Adrenal gland (tissue), 5 donors: ENCODE results near the gene NHERF1.

ENCODE experiments used
- POLR2A ChIP-seq, 2 donors: fragments of 450-650 bp; IDR thresholded peaks; one replicate each; pipeline ENCODE4 v1.6.1; 2017; ENCODE audit warnings: antibody characterized with exemption in 2 of 2, mild to moderate bottlenecking in 2 of 2, moderate library complexity in 1 of 2
- TF ChIP-seq, protein P1 (sequence below), 6 experiments: fragments of 450-650 bp in 4 of 6; fragments of 200-600 bp in 2 of 6; sonication (generic) in 1 of 6; IDR thresholded peaks; 1 replicate in 5 of 6; 2 replicates in 1 of 6; pipeline versions ENCODE4 v1.5.1 to v1.8.0; 2016 to 2021; ENCODE audit warnings: antibody characterized with exemption in 6 of 6, mild to moderate bottlenecking in 2 of 6, moderate library complexity in 1 of 6
- donor health status: DM: no; HTN: no; CAD: no.

DNA sequence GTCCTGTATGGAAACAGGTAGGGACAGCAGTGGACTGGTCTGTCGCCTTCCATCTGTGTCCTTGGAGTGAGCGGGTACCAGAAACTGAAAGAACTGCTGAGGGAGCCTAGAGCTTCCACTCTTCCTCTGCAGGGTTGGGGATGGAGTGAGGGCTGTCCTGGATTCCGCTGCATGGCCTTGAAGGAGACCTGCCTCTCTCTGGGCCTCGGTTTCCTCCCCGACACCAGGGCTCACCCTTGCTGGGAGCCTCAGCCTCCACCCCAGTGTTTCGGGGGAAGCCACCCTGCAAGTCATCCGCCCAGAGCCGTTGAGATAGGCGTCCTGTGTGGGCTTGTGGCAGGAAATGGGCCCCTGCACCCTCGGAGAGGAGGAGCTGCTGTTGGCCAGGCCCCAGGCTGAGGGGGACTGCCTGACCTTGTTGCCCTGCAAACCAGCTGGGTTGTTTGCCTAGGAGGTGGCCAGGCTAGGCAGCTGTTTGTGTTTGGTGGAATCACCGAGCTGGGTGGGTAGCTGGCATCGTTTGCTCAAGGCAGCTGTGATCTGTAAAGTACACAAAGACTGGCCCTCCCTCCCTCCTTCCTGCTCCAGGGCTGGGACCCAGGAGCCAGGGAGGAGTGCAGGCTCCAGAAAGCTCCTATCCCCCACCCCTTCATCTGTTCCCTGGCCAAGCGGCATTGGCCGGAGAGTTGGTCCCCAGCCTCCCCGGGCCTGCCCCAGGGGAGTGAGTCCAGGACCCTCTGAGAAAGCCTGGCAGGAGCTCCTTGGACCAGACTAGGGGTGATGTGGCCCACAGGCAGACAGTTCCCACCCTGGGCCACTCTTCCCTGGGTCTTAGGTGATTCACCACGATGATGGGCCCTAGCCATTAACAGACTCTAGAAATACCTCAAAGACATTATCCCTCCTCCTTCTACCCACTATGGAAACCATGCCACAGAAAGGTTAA, 10.1 kb upstream of the NHERF1 start:
- TF ChIP-seq, protein P1, sequence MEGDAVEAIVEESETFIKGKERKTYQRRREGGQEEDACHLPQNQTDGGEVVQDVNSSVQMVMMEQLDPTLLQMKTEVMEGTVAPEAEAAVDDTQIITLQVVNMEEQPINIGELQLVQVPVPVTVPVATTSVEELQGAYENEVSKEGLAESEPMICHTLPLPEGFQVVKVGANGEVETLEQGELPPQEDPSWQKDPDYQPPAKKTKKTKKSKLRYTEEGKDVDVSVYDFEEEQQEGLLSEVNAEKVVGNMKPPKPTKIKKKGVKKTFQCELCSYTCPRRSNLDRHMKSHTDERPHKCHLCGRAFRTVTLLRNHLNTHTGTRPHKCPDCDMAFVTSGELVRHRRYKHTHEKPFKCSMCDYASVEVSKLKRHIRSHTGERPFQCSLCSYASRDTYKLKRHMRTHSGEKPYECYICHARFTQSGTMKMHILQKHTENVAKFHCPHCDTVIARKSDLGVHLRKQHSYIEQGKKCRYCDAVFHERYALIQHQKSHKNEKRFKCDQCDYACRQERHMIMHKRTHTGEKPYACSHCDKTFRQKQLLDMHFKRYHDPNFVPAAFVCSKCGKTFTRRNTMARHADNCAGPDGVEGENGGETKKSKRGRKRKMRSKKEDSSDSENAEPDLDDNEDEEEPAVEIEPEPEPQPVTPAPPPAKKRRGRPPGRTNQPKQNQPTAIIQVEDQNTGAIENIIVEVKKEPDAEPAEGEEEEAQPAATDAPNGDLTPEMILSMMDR (IDR thresholded peaks at IDR 0.05) = no peak
- no peak for TF ChIP-seq POLR2A (IDR thresholded peaks at IDR 0.05)
